Dedifferentiated amniotic fluid mesenchymal stem cell (primary cell): ENCODE data around the gene SPACA6.

Experiments used
- DNase-seq: peaks from one replicate; pipeline ENCODE4 v3.0.0-alpha.2; 2016; ENCODE audit errors: extremely low spot score

Gene SPACA6

GRCh38 chr19:51703575-51704515 is 10.7 kb downstream of the SPACA6 start:
- peak; percentile 83 for DNase-seq

- no peak for DNase-seq
Measured at GRCh38 chr19:51704626-51705025, 11.5 kb downstream of the SPACA6 start.

- DNase-seq: no peak
Measured at GRCh38 chr19:51706296-51706695, 13.2 kb downstream of the SPACA6 start.

GRCh38 chr19:51706885-51707284 is 13.8 kb downstream of the SPACA6 start:
- no peak for DNase-seq

- DNase-seq: no peak
Measured at GRCh38 chr19:51708811-51709210, 15.7 kb downstream of the SPACA6 start.

- no peak for DNase-seq
Measured at GRCh38 chr19:51709575-51709974, 16.4 kb downstream of the SPACA6 start.

GRCh38 chr19:51710163-51710562 is 17.0 kb downstream of the SPACA6 start:
- no peak for DNase-seq

GRCh38 chr19:51711702-51712101 is 18.6 kb downstream of the SPACA6 start:
- DNase-seq: no peak

- DNase-seq: no peak
Measured at GRCh38 chr19:51712461-51713081, 19.4 kb downstream of the SPACA6 start.

- DNase-seq: no peak
Measured at GRCh38 chr19:51713319-51714285, 20.5 kb downstream of the SPACA6 start.

- DNase-seq: no peak
Measured at GRCh38 chr19:51714848-51715247, 21.7 kb downstream of the SPACA6 start.

- no peak for DNase-seq
Measured at GRCh38 chr19:51715850-51716249, 22.7 kb downstream of the SPACA6 start.

GRCh38 chr19:51716925-51717324 is 23.8 kb downstream of the SPACA6 start:
- DNase-seq: no peak

GRCh38 chr19:51719251-51719988 is 26.3 kb downstream of the SPACA6 start:
- DNase-seq: no peak

GRCh38 chr19:51721905-51722304 is 28.8 kb downstream of the SPACA6 start:
- DNase-seq: no peak

- no peak for DNase-seq
Measured at GRCh38 chr19:51722492-51722891, 29.4 kb downstream of the SPACA6 start.

GRCh38 chr19:51724543-51724942 is 31.4 kb downstream of the SPACA6 start:
- DNase-seq: no peak

GRCh38 chr19:51726049-51726448 is 32.9 kb downstream of the SPACA6 start:
- peak; percentile 48 for DNase-seq

- peak; percentile 15 for DNase-seq
Measured at GRCh38 chr19:51727349-51727880, 34.3 kb downstream of the SPACA6 start.

- DNase-seq: no peak
Measured at GRCh38 chr19:51729781-51730180, 36.7 kb downstream of the SPACA6 start.
